Left renal cortex interstitium (tissue), 4 donors: ENCODE results near the gene CA7. TPM values are rescaled to one million over a fixed set of nuclear protein-coding genes. Genes with fewer than 3 reads are reported as not detected.
"Not testable (repeated sequence)": the region's sequence is repeated elsewhere in the genome, so short reads cannot be mapped to it uniquely, and the experiment has no call there.

Source experiments
- DNase-seq, 4 donors: peaks; one replicate each; pipeline ENCODE4 v3.0.0-alpha.2; 2013; ENCODE audit warnings: low read depth in 4 of 4, low spot score in 2 of 4, missing footprints in 1 of 4
- polyA plus RNA-seq, 4 donors: library from polyadenylated mRNA; unstranded; fragments of 120-200 nt; gene quantifications; one replicate each; pipeline ENCODE4 v1.2.1, GENCODE V29; 2013; ENCODE audit not compliant: insufficient read length in 4 of 4

The CA7 gene
- polyA plus RNA-seq, 4 donors = 0.11 to 0.49 (median 0.33) TPM

- no peak for DNase-seq
These were observed 1.6 kb downstream of the CA7 start for GRCh38 chr16:66845791-66846221.

GRCh38 chr16:66846266-66846665 is 2.1 kb downstream of the CA7 start:
- DNase-seq = no peak

GRCh38 chr16:66846831-66847230 is 2.6 kb downstream of the CA7 start:
- no peak for DNase-seq

- no peak for DNase-seq
These were observed 3.4 kb downstream of the CA7 start for GRCh38 chr16:66847533-66848067.

- DNase-seq = no peak
These were observed 4.0 kb downstream of the CA7 start for GRCh38 chr16:66848172-66848571.

- DNase-seq = no peak
These were observed 4.8 kb downstream of the CA7 start for GRCh38 chr16:66849021-66849420.

- DNase-seq = no peak
These were observed 5.3 kb downstream of the CA7 start for GRCh38 chr16:66849549-66849948.

GRCh38 chr16:66850115-66850815 is 6.1 kb downstream of the CA7 start:
- DNase-seq = no peak

GRCh38 chr16:66851166-66851964 is 7.2 kb downstream of the CA7 start:
- no peak for DNase-seq

GRCh38 chr16:66853261-66854139 is 9.3 kb downstream of the CA7 start:
- DNase-seq = no peak

GRCh38 chr16:66856184-66856730 is 12.0 kb downstream of the CA7 start:
- no peak for DNase-seq

- DNase-seq = no peak
These were observed 12.6 kb downstream of the CA7 start for GRCh38 chr16:66856801-66857200.

- no peak for DNase-seq
These were observed 13.2 kb downstream of the CA7 start for GRCh38 chr16:66857437-66857836.

- DNase-seq = no peak
These were observed 14.7 kb downstream of the CA7 start for GRCh38 chr16:66858740-66859396.

GRCh38 chr16:66859397-66860068 is 15.3 kb downstream of the CA7 start:
- no peak for DNase-seq

- DNase-seq = no peak
These were observed 17.9 kb downstream of the CA7 start for GRCh38 chr16:66862023-66862520.

GRCh38 chr16:66863707-66864106 is 19.5 kb downstream of the CA7 start:
- DNase-seq = no peak

GRCh38 chr16:66869424-66869823 is 25.2 kb downstream of the CA7 start:
- no peak for DNase-seq

- not testable (repeated sequence) for DNase-seq
These were observed 27.1 kb downstream of the CA7 start for GRCh38 chr16:66871363-66871762.
